Epithelial cell of proximal tubule (primary cell): ENCODE results near the gene HDDC3. TPM values are rescaled to one million over a fixed set of nuclear protein-coding genes. Genes with fewer than 3 reads are reported as not detected.

Experiments
- DNase-seq: peaks from one replicate; pipeline ENCODE4 v3.0.0-alpha.2; 2011; ENCODE audit warnings: low read depth
- H3K4me3 ChIP-seq: 2 replicates; pipeline ENCODE4 v1.5.1; 2011; ENCODE audit warnings: low read depth, mild to moderate bottlenecking, low read length
- CTCF ChIP-seq: conservative IDR thresholded peaks from 2 replicates; pipeline ENCODE4 v1.5.1; 2012; ENCODE audit warnings: low read depth, mild to moderate bottlenecking, low read length
- total RNA-seq: library from RNA; depleted of rRNA; stranded (reverse); fragments of >200 nt; gene quantifications from 2 replicates; pipeline ENCODE4 v1.2.3, GENCODE V29; 2015

The HDDC3 gene
- total RNA-seq, 1 donor from 2014 or later: 28.5 TPM

- no peak for DNase-seq
Measured at GRCh38 chr15:90936823-90937222, 4.5 kb upstream of the HDDC3 start.

DNA sequence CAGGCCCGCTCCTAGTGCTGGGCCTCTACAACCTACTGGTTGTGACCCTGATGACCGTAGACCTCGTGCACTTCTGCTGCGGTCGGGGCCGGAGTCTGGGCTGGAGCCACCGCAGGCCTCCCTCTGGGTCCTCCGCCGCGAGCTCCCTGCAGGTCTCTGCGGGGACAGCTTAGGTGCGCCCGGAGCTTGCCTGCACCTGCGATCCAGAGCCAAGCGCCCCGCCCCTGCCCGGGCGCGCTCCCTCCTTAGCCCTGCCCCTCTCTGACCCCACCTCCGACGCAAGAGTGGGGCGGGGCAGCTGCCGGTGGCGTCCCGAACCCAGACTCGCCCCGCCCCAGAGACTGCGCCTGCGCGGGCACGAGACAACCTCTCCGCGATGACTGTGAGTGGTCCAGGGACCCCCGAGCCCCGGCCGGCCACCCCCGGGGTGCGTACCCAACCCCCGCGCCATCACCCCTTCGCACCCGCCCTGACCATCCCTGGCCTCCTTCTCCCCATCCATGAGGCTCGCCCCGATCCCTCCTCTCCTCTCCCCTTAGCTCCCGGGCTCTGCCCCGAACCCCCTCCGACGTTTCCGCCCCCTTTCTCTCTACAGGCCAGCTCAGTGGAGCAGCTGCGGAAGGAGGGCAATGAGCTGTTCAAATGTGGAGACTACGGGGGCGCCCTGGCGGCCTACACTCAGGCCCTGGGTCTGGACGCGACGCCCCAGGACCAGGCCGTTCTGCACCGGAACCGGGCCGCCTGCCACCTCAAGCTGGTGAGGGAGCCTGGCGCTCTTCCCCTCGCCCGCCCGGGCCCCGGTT is 2.8 kb upstream of the HDDC3 start, which contains the start of gene UNC45A:
UNC45A (plus strand) TSS at position 337 of the 803 bp plus-strand sequence; CDS start at position 377, 40 bp downstream.
- no peak for DNase-seq
- TF ChIP-seq CTCF: peak; percentile 6
- peak within 1 kb of the TSS; percentile 87 for H3K4me3 ChIP-seq

More at GRCh38 chr15:90936823-90937222, 4.5 kb upstream of the HDDC3 start:
- no peak overlapping the region for H3K4me3 ChIP-seq
- no peak for TF ChIP-seq CTCF

DNA sequence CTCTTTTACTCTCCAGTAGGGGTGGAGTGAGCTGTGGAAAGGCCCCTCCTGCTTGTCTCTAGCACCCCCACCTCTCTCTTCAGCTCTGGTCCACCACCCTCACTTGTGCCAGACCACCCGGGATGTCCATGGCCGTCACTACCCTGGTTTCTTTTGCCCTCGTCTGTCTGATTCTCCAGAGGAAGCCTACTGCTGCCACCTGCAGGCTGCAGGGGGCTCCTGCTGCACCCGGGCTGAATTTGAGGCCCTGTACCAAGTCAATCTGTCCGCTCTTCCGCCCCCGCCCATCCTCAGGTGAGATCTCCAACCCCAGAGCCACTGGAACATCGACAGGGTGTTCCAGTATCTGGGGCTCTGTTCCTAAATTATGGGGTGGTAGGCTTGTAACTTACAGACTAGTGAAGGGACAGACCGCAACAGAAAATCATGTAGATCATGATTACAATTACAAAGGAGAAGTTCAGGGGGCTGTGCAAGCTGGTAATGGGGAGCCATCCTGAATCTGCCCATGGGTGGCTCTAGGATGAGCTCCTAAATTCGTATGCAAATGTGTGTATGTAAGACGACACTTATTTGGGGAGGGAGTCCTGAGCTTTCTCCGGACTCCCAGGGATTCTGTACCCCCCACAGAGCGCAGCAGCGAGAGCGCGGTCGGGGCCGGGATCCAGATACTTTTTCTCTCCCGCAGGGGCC is 2.1 kb upstream of the HDDC3 start:
- peak; percentile 91 for TF ChIP-seq CTCF
- peak overlapping the region; percentile 87 for H3K4me3 ChIP-seq
- no peak for DNase-seq

GRCh38 chr15:90933301-90933700 is 952 bp upstream of the HDDC3 start:
- DNase-seq: no peak
- H3K4me3 ChIP-seq: no peak overlapping the region
- no peak for TF ChIP-seq CTCF

DNA sequence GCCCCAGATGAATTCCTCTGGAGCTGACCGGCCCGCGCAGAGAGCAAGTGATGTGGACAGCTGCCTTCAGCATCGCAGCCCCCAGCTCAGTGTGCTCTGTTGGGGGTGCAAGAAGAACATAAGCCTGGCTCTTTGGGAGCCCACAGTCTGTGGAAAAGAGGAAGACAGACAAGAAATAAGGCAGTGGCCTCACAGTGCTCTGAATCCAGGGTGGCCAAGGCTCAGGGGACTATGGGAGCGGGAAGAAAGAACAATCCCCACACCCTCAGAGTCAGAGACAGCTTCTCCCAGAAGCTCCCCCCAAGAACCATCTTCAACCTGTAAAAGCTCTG is 277 bp upstream of the HDDC3 start:
- DNase-seq: no peak
- TF ChIP-seq CTCF: no peak
- peak overlapping the region; percentile 81 for H3K4me3 ChIP-seq

DNA sequence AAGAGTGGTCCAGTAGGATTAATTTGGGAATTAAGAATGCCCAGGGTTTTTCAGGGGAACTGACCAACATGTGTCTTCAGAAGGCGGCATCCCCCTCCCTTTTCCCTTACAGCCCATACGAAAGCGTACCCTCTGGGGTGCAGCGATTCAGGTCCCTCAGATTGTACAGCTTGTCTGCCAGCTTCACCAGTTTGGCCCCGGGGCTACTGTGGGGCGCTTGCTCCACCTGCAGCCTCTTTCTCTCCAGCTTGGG is 848 bp downstream of the HDDC3 start:
- no peak for DNase-seq
- no peak for TF ChIP-seq CTCF

More for the DNA sequence above, 848 bp downstream of the HDDC3 start:
- H3K4me3 ChIP-seq: peak overlapping the region; percentile 81
